OCI-LY3 (cell line): ENCODE data around the gene GALNS.

ENCODE experiments used
- H2AFZ ChIP-seq: fragments of 200-600, 300-600 bp; shearing (Covaris generic); 2 replicates; pipeline ENCODE4 v1.6.0; 2014; ENCODE audit warnings: antibody characterized with exemption, low read depth, low read length
- H3K27ac ChIP-seq: fragments of 200-600, 300-600 bp; sonication (generic); 2 replicates; pipeline ENCODE4 v1.5.1; 2014; ENCODE audit warnings: mild to moderate bottlenecking, low read length, moderate library complexity, mixed read lengths
- H3K27me3 ChIP-seq: fragments of 200-600, 300-600 bp; sonication (generic); 2 replicates; pipeline ENCODE4 v1.6.1; 2014; ENCODE audit warnings: low read depth, low read length, mixed read lengths
- H3K36me3 ChIP-seq: fragments of 200-600, 300-600 bp; sonication (generic); replicated peaks from 2 replicates; pipeline ENCODE3; 2014; ENCODE audit warnings: low read depth, low read length, mixed read lengths
- H3K4me1 ChIP-seq: fragments of 300-600, 200-600 bp; sonication (generic); 2 replicates; pipeline ENCODE4 v1.6.1; 2014; ENCODE audit warnings: low read length, mixed read lengths
- H3K4me2 ChIP-seq: fragments of 200-600, 300-600 bp; sonication (generic); 2 replicates; pipeline ENCODE4 v1.6.1; 2014; ENCODE audit warnings: low read length, mixed read lengths
- H3K4me3 ChIP-seq: fragments of 300-600, 200-600 bp; sonication (generic); 2 replicates; pipeline ENCODE4 v1.5.1; 2014; ENCODE audit warnings: antibody characterized with exemption, mild to moderate bottlenecking, low read length, moderate library complexity
- H3K79me2 ChIP-seq: fragments of 300-600, 200-600 bp; shearing (Covaris generic); 2 replicates; pipeline ENCODE4 v1.6.1; 2014; ENCODE audit warnings: mild to moderate bottlenecking, low read length, mixed read lengths
- H3K9ac ChIP-seq: fragments of 300-600, 200-600 bp; shearing (Covaris generic); 2 replicates; pipeline ENCODE4 v1.6.0; 2014; ENCODE audit warnings: mild to moderate bottlenecking, low read length, moderate library complexity
- H3K9me3 ChIP-seq: fragments of 200-600, 300-600 bp; shearing (Covaris generic); 2 replicates; pipeline ENCODE4 v1.6.1; 2014; ENCODE audit warnings: low read length, mixed read lengths; ENCODE audit not compliant: insufficient read depth
- H4K20me1 ChIP-seq: fragments of 200-600, 300-600 bp; sonication (generic); 2 replicates; pipeline ENCODE4 v1.6.1; 2016; ENCODE audit warnings: low read length, mixed read lengths; ENCODE audit not compliant: insufficient read depth
- CTCF ChIP-seq: fragments of 200-600, 300-600 bp; sonication (generic); IDR thresholded peaks from 2 replicates; pipeline ENCODE4 v1.5.1; 2014; ENCODE audit warnings: antibody characterized with exemption, low read length, low read depth
- EZH2phosphoT487 ChIP-seq: fragments of 200-600 bp; shearing (Covaris generic); IDR thresholded peaks from 2 replicates; pipeline ENCODE4 v1.6.1; 2018; ENCODE audit warnings: antibody characterized with exemption, mixed run types, low read depth

GALNS gene

GRCh38 chr16:88798772-88799455 is 57.8 kb downstream of the GALNS start:
- Histone ChIP-seq H3K79me2 (peaks cover 3% of the 10 kb centered on the region), H3K9ac (no peak overlapping the region), H3K9me3 (no peaks in the 10 kb centered on the region), H3K4me3 (no peak overlapping the region), H3K36me3 (peaks cover 10% of the 10 kb centered on the region), H3K27me3 (no peaks in the 10 kb centered on the region), H3K4me2 (no peak overlapping the region), H3K27ac (no peak overlapping the region), H2AFZ (no peak overlapping the region), H4K20me1 (no peaks in the 10 kb centered on the region), H3K4me1 (peaks cover 7% of the 10 kb centered on the region; the same call in 1 of the 2 replicates)
- TF ChIP-seq EZH2phosphoT487, result no peak
- no peak for TF ChIP-seq CTCF

- Histone ChIP-seq H3K79me2 (no peaks in the 10 kb centered on the region), H2AFZ (no peak overlapping the region), H3K9ac (no peak overlapping the region), H3K27me3 (peaks cover 4% of the 10 kb centered on the region; the same call in 1 of the 2 replicates), H3K4me3 (no peak overlapping the region), H3K36me3 (peaks cover 10% of the 10 kb centered on the region), H3K9me3 (no peaks in the 10 kb centered on the region), H3K27ac (no peak overlapping the region), H3K4me2 (no peak overlapping the region), H3K4me1 (peaks cover 7% of the 10 kb centered on the region; the same call in 1 of the 2 replicates), H4K20me1 (no peaks in the 10 kb centered on the region)
- TF ChIP-seq CTCF, result no peak
- no peak for TF ChIP-seq EZH2phosphoT487
Measured at GRCh38 chr16:88798073-88798472, 58.7 kb downstream of the GALNS start.

GRCh38 chr16:88796278-88796677 is 60.5 kb downstream of the GALNS start:
- H4K20me1 ChIP-seq, result no peaks in the 10 kb centered on the region
- no peak overlapping the region for H3K27ac ChIP-seq
- H3K4me3 ChIP-seq, result no peak overlapping the region
- no peaks in the 10 kb centered on the region for H3K9me3 ChIP-seq
- no peak overlapping the region for H3K9ac ChIP-seq
- H3K27me3 ChIP-seq, result peaks cover 19% of the 10 kb centered on the region
- H3K4me2 ChIP-seq, result no peak overlapping the region
- H2AFZ ChIP-seq, result no peak overlapping the region
- no peaks in the 10 kb centered on the region for H3K79me2 ChIP-seq
- H3K36me3 ChIP-seq, result peaks cover 7% of the 10 kb centered on the region
- H3K4me1 ChIP-seq, result no peaks in the 10 kb centered on the region
- TF ChIP-seq EZH2phosphoT487, result no peak
- no peak for TF ChIP-seq CTCF

DNA sequence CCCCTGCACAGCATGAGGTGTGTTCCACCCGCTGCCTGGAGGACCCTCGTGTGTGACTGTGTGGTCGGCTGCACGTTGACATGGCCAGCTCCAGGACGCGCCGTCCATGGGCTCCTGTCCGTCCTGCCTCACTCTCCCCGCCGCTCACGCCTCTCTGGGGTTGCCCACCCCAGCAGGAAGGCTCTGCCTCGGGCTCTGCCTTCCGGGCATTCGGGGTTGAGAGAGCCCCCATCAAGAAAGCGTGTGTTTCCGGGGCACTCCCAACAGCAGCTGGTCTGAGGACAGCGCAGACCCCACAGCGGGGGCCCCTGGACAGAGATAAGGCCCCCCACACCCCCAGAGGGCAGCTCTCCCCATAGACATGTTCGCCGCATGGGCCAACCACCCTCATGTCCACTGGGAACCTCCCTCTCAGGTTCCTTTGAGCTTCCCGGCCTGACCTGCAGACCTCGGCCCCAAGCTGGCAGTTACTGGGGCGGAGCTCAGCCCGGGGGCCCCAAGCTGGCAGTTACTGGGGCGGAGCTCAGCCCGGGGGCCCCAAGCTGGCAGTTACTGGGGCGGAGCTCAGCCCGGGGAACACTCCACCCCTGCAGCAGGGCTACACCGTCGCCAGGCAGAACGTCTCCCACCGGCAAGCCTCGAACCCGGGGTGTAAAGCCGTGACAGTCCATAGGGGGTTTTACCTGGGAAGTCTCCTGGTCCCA is 63.3 kb downstream of the GALNS start:
- no peak overlapping the region for H3K9ac ChIP-seq
- H3K4me3 ChIP-seq, result no peak overlapping the region
- TF ChIP-seq EZH2phosphoT487 (no peak), CTCF (no peak)
- peaks cover 35% of the 10 kb centered on the region for H3K27me3 ChIP-seq
- H3K4me2 ChIP-seq, result no peak overlapping the region
- H3K79me2 ChIP-seq, result no peaks in the 10 kb centered on the region
- no peak overlapping the region for H2AFZ ChIP-seq
- H3K9me3 ChIP-seq, result no peaks in the 10 kb centered on the region
- H3K4me1 ChIP-seq, result peaks cover 8% of the 10 kb centered on the region
- H3K36me3 ChIP-seq, result no peaks in the 10 kb centered on the region
- H4K20me1 ChIP-seq, result no peaks in the 10 kb centered on the region
- H3K27ac ChIP-seq, result no peak overlapping the region
